GM18499 (cell line): ENCODE data around the gene ZFYVE16.
"Not testable (repeated sequence)": the region's sequence is repeated elsewhere in the genome, so short reads cannot be mapped to it uniquely, and the experiment has no call there.

Source experiments
- ATAC-seq: cut with Tn5 transposase; IDR thresholded peaks from one replicate; pipeline ENCODE4 v1.9.1; 2021; ENCODE audit warnings: moderate number of reproducible peaks; ENCODE audit not compliant: insufficient read depth, unreplicated experiment

Gene ZFYVE16

GRCh38 chr5:80407735-80408483 lies at the start of gene ZFYVE16:
ZFYVE16 (plus strand) TSS chr5:80408064; CDS start chr5:80434148, 26,084 bp downstream.
- peak; percentile 70 for ATAC-seq

GRCh38 chr5:80360914-80361444 lies 46.9 kb upstream of the ZFYVE16 start:
- no peak for ATAC-seq

GRCh38 chr5:80364892-80365291 lies 43.0 kb upstream of the ZFYVE16 start:
- ATAC-seq = no peak

DNA sequence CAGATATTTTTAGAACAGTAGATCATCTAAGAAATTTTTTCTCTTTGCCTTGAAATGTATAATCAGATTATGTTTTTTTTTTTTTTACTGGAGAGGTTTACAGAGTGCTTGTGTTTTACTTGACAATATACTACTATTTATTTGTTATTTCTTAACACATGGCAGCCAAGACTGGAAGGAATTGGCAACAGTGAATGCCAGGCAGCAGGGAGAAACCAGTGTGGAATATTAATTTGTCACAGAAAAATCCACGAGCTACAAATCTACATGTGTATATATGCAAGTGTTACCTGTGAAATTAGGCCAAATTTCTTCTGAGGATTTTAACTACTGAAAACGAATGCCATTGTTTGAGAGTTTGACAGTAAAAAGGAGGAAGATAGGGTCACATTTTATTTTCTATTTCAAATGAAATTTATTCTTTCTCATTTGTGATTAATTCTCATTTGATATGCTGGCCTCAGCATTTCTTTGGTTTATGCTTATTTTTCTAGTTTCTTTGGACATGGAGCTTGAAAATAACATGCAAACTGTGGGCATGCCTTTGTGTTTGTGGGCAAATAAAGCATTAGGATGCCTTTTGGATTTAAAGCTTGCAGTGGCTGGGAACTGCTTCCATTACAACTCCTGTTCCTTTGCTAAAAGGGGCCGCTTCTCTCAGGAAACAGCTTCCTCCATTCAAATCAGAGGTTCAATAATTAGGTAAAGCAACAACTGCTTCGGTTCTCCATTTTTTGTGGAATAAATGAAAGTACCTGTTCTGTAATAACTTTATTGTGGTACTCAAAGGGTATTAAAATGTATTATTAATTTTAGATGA lies 39.0 kb upstream of the ZFYVE16 start:
- no peak for ATAC-seq

DNA sequence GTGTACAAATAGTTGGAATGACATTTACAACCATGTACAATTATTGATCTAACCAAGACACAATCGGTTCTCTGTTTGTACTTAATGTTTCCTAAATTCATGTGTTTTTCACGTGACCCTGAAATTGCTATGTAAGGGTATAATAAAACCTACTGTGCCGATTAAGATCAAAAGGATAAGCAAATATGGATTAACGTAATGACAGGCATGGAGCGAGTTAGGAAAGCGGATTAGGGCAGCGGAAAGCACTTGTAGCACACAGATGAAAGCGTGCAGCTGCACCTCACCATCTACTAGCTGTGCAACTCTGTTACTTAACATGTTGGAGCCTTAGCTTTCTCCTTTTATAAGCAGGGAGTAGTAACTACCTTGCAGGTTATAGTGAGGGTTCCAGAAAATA lies 38.3 kb upstream of the ZFYVE16 start:
- ATAC-seq = no peak

- no peak for ATAC-seq
Observed at GRCh38 chr5:80370390-80370789, 37.5 kb upstream of the ZFYVE16 start.

DNA sequence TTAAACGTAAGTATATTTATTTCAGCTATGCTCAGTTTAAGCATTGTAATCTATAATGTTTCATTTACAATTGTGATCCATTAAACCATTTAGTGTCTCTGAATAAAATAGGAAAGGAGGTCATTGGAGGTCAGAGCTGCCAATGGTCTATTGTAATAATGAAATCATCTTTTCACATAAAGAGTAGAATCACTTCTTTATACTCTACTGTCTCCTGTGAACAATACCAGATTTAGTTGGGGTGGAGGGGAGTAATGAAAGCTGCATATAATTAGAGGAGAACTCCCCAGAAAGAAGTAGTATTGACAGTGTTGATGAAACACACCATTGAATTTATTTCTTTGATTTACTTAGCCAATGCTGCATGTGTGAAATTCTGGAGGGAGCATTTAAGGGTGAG lies 35.1 kb upstream of the ZFYVE16 start:
- no peak for ATAC-seq

DNA sequence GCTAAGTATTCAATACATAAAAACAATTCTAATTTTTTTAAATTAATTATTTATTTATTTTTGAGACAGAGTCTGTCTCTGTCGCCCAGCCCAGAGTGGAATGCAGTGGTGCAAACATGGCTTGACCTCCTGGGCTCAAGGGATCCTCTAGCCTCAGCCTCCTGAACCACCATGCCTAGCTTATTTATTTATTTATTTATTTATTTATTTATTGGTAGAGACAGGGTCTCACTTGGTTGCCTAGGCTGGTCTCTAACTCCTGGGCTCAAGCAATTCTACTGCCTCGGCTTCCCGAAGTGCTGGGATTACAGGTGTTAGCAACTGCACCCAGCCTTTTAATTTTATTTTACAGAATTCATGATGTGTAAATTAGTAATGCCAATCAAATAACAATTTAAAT lies 33.7 kb upstream of the ZFYVE16 start:
- ATAC-seq = no peak

GRCh38 chr5:80376557-80376956 lies 31.3 kb upstream of the ZFYVE16 start:
- ATAC-seq = no peak

- no peak for ATAC-seq
Observed at GRCh38 chr5:80382488-80382887, 25.4 kb upstream of the ZFYVE16 start.

- ATAC-seq = no peak
Observed at GRCh38 chr5:80387063-80387768, 20.6 kb upstream of the ZFYVE16 start.

- no peak for ATAC-seq
Observed at GRCh38 chr5:80389580-80389979, 18.3 kb upstream of the ZFYVE16 start.

GRCh38 chr5:80390413-80390812 lies 17.5 kb upstream of the ZFYVE16 start:
- not testable (repeated sequence) for ATAC-seq

DNA sequence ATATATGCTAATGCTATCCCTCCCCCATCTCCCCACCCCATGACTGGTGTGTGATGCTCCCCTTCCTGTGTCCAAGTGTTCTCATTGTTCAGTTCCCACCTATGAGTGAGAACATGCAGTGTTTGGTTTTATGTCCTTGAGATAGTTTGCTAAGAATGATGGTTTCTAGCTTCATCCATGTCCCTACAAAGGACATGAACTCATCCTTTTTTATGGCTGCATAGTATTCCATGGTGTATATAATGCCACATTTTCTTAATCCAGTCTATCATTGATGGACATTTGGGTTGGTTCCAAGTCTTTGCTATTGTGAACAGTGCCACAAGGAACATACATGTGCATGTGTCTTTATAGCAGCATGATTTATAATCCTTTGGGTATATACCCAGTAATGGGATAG lies 16.6 kb upstream of the ZFYVE16 start:
- not testable (repeated sequence) for ATAC-seq

DNA sequence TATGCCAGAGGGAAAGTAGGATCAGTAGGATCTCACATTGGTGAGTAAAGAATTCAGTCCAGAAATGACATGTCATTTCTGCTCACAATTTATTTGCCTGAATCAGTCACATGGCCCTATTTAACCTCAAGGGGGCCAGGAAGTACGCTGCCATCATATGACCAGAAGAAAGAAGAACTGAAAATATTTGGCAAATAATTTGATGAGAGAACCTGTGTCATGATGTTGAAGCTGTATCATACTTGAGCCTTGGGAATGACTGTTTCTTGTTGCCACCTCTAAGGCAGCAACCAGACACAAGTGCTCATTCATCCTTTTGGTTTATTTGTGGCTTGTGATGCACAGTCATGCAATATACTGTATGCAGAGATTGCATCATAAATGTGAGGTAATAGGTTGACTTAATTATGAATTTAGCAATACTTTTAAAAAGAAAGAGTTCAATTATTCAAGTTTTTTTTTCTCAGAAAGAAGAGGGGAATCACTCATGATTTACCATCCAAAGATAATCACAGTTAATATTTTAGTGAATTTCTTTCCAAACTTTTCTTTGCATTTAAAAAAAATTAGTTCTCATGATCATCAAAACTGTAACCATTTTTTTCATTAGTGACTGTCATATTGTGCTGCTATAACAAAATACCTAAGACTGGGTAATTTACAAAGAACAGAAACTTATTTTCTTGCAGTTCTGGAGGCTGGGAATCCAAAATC lies 8.2 kb upstream of the ZFYVE16 start:
- peak; percentile 77 for ATAC-seq

- not testable (repeated sequence) for ATAC-seq
Observed at GRCh38 chr5:80400368-80400767, 7.5 kb upstream of the ZFYVE16 start.

- no peak for ATAC-seq
Observed at GRCh38 chr5:80403782-80404181, 4.1 kb upstream of the ZFYVE16 start.

- no peak for ATAC-seq
Observed at GRCh38 chr5:80406980-80407734, 707 bp upstream of the ZFYVE16 start.
